ENCODE data around the gene AKAP12.

Gene AKAP12, protein sequence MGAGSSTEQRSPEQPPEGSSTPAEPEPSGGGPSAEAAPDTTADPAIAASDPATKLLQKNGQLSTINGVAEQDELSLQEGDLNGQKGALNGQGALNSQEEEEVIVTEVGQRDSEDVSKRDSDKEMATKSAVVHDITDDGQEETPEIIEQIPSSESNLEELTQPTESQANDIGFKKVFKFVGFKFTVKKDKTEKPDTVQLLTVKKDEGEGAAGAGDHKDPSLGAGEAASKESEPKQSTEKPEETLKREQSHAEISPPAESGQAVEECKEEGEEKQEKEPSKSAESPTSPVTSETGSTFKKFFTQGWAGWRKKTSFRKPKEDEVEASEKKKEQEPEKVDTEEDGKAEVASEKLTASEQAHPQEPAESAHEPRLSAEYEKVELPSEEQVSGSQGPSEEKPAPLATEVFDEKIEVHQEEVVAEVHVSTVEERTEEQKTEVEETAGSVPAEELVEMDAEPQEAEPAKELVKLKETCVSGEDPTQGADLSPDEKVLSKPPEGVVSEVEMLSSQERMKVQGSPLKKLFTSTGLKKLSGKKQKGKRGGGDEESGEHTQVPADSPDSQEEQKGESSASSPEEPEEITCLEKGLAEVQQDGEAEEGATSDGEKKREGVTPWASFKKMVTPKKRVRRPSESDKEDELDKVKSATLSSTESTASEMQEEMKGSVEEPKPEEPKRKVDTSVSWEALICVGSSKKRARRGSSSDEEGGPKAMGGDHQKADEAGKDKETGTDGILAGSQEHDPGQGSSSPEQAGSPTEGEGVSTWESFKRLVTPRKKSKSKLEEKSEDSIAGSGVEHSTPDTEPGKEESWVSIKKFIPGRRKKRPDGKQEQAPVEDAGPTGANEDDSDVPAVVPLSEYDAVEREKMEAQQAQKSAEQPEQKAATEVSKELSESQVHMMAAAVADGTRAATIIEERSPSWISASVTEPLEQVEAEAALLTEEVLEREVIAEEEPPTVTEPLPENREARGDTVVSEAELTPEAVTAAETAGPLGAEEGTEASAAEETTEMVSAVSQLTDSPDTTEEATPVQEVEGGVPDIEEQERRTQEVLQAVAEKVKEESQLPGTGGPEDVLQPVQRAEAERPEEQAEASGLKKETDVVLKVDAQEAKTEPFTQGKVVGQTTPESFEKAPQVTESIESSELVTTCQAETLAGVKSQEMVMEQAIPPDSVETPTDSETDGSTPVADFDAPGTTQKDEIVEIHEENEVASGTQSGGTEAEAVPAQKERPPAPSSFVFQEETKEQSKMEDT (N-terminal part only)

DNA sequence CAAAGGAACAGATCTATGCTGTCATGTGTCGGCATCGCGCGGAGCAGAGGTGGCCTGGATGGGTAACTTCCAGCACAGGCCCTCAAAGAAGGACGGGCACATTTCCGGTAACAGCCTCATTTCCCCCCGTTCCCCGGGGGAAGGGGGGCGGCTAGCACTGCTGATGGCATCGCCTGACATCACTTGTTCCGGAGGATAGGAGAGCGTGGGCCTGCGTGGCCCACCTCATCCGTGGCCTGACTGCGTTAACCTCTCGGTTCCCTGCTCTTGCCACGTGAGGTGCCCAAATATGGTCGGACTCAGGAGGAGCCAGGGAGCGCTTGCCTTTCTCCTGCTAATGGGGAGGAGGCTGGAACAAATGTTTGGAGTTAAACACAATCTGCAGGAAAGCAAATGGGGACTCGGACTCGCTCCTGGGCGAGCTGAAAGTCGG is at the start of gene AKAP12:
Gene AKAP12, plus strand, starts transcription at position 365 of the 433 bp plus-strand sequence. CDS start 596 bp downstream, outside the sequence.
- TF ChIP-seq, protein P1, sequence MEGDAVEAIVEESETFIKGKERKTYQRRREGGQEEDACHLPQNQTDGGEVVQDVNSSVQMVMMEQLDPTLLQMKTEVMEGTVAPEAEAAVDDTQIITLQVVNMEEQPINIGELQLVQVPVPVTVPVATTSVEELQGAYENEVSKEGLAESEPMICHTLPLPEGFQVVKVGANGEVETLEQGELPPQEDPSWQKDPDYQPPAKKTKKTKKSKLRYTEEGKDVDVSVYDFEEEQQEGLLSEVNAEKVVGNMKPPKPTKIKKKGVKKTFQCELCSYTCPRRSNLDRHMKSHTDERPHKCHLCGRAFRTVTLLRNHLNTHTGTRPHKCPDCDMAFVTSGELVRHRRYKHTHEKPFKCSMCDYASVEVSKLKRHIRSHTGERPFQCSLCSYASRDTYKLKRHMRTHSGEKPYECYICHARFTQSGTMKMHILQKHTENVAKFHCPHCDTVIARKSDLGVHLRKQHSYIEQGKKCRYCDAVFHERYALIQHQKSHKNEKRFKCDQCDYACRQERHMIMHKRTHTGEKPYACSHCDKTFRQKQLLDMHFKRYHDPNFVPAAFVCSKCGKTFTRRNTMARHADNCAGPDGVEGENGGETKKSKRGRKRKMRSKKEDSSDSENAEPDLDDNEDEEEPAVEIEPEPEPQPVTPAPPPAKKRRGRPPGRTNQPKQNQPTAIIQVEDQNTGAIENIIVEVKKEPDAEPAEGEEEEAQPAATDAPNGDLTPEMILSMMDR (IDR thresholded peaks at IDR 0.05; ENCODE audit: extremely low read depth, insufficient read depth, missing control alignments), result no peak
- no peak for DNase-seq (ENCODE audit: low spot score)
- in situ Hi-C loops (cut with MboI; ENCODE audit: low pct_unique_long_range_greater_than_20kb, low sequenced_read_pairs, unreplicated experiment), result no loop called here

- in situ Hi-C loops (cut with MboI; ENCODE audit: low pct_unique_long_range_greater_than_20kb, low sequenced_read_pairs, unreplicated experiment), result no loop called here
- TF ChIP-seq, protein P1 (IDR thresholded peaks at IDR 0.05; ENCODE audit: extremely low read depth, insufficient read depth, missing control alignments), result no peak
- no peak for DNase-seq (ENCODE audit: low spot score)
Measured at GRCh38 chr6:151191527-151191926, 48.2 kb upstream of the AKAP12 start.

GRCh38 chr6:151196555-151196954 is 43.2 kb upstream of the AKAP12 start:
- in situ Hi-C loops (cut with MboI; ENCODE audit: low pct_unique_long_range_greater_than_20kb, low sequenced_read_pairs, unreplicated experiment), result no loop called here
- no peak for DNase-seq (ENCODE audit: low spot score)
- TF ChIP-seq, protein P1 (IDR thresholded peaks at IDR 0.05; ENCODE audit: extremely low read depth, insufficient read depth, missing control alignments), result no peak

- in situ Hi-C loops (cut with MboI; ENCODE audit: low pct_unique_long_range_greater_than_20kb, low sequenced_read_pairs, unreplicated experiment), result no loop called here
- TF ChIP-seq, protein P1 (IDR thresholded peaks at IDR 0.05; ENCODE audit: extremely low read depth, insufficient read depth, missing control alignments), result no peak
Measured at GRCh38 chr6:151197556-151197955, 42.2 kb upstream of the AKAP12 start.

DNA sequence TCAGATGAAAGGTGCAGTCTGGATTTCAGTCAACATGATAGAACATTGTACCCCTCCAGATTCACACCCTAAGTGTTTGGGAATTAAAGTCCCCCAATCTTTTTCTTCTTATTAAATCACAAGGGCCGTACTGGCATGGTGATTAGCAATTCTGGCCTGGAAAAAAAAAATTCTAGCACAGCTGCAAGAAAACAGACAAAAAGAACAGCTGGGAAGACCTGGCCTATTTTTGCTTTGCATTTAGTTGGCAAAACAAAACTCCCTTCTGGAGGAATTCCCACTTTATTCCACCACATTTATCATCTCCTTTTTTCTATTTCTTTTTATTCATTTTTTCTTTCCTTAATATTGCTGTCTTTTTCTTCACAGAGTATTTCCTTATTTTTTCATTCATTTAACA is 39.8 kb upstream of the AKAP12 start:
- in situ Hi-C loops (cut with MboI; ENCODE audit: low pct_unique_long_range_greater_than_20kb, low sequenced_read_pairs, unreplicated experiment), result no loop called here

More at GRCh38 chr6:151197556-151197955, 42.2 kb upstream of the AKAP12 start:
- DNase-seq (ENCODE audit: low spot score), result no peak

More for the DNA sequence above, 39.8 kb upstream of the AKAP12 start:
- no peak for DNase-seq (ENCODE audit: low spot score)
- TF ChIP-seq, protein P1 (IDR thresholded peaks at IDR 0.05; ENCODE audit: extremely low read depth, insufficient read depth, missing control alignments), result no peak

Measured in GM13977 (cell line).